Common myeloid progenitor, CD34-positive (primary cell): ENCODE data around the gene ZNF133.

Experiments
- CTCF ChIA-PET: fragments of 350-600 bp; sonication (Branson Sonifier 250); formaldehyde crosslinking; loops from one replicate; lab custom pipeline; 2021; ENCODE audit warnings: antibody characterized with exemption; lab: Charles Lee
- POLR2A ChIA-PET: fragments of 350-600 bp; sonication (Branson Sonifier 250); formaldehyde crosslinking; loops from one replicate; lab custom pipeline; 2021; ENCODE audit warnings: antibody characterized with exemption; lab: Charles Lee
- DNase-seq, 3 donors: peaks; one replicate each; pipeline versions ENCODE4 v3.0.0 to v3.0.0-alpha.2; 2013
- H3K27ac ChIP-seq, 2 experiments: 1 replicate in 1 of 2; 2 replicates in 1 of 2; pipeline ENCODE4 v1.7.0; 2013; ENCODE audit warnings: inconsistent platforms in 2 of 2, low read length in 2 of 2, mild to moderate bottlenecking in 2 of 2, low read depth in 1 of 2, moderate library complexity in 1 of 2; ENCODE audit not compliant: severe bottlenecking in 2 of 2, insufficient read depth in 1 of 2, poor library complexity in 1 of 2
- H3K27me3 ChIP-seq, 5 experiments: replicated peaks in 2 of 5; 1 replicate in 3 of 5; 2 replicates in 2 of 5; pipeline versions ENCODE4 v1.6.1 to v1.7.0; 2013; ENCODE audit warnings: low read length in 4 of 5, mild to moderate bottlenecking in 2 of 5, moderate library complexity in 2 of 5, inconsistent platforms in 1 of 5; ENCODE audit not compliant: insufficient read depth in 5 of 5, control insufficient read depth in 4 of 5
- H3K36me3 ChIP-seq, 4 experiments: 1 replicate in 2 of 4; 2 replicates in 2 of 4; pipeline versions ENCODE4 v1.6.1 to v1.7.0; 2013; ENCODE audit warnings: low read length in 3 of 4, control low read depth in 1 of 4, mild to moderate bottlenecking in 1 of 4; ENCODE audit not compliant: control insufficient read depth in 4 of 4, insufficient read depth in 4 of 4
- H3K4me1 ChIP-seq, 4 experiments: 1 replicate in 3 of 4; 2 replicates in 1 of 4; pipeline versions ENCODE4 v1.6.1 to v1.7.1; 2013; ENCODE audit warnings: low read length in 3 of 4, mild to moderate bottlenecking in 3 of 4, control low read depth in 1 of 4, inconsistent platforms in 1 of 4, moderate library complexity in 1 of 4; ENCODE audit not compliant: control insufficient read depth in 4 of 4, insufficient read depth in 4 of 4; ENCODE audit errors: control extremely low read depth in 1 of 4
- H3K4me3 ChIP-seq, 7 experiments: 1 replicate in 4 of 7; 2 replicates in 3 of 7; pipeline versions ENCODE4 v1.5.1 to v1.7.0; 2013; ENCODE audit warnings: mild to moderate bottlenecking in 7 of 7, low read length in 6 of 7, moderate library complexity in 6 of 7, inconsistent platforms in 2 of 7, low read depth in 2 of 7, control low read depth in 1 of 7; ENCODE audit not compliant: insufficient read depth in 4 of 7, control insufficient read depth in 1 of 7; ENCODE audit errors: extremely low read depth in 1 of 7
- H3K9me3 ChIP-seq, 5 experiments: 1 replicate in 4 of 5; 2 replicates in 1 of 5; pipeline versions ENCODE4 v1.6.1 to v1.7.1; 2013; ENCODE audit warnings: low read length in 4 of 5, mild to moderate bottlenecking in 2 of 5, inconsistent platforms in 1 of 5, low read depth in 1 of 5, moderate library complexity in 1 of 5; ENCODE audit not compliant: control insufficient read depth in 4 of 5, insufficient read depth in 2 of 5; ENCODE audit errors: control extremely low read depth in 1 of 5
- WGBS: methylation state at CpG from one replicate; pipeline ENCODE4 v1.1.5; 2013; ENCODE audit not compliant: insufficient coverage; 5-methylcytosine and 5-hydroxymethylcytosine counted together

The ZNF133 gene

DNA sequence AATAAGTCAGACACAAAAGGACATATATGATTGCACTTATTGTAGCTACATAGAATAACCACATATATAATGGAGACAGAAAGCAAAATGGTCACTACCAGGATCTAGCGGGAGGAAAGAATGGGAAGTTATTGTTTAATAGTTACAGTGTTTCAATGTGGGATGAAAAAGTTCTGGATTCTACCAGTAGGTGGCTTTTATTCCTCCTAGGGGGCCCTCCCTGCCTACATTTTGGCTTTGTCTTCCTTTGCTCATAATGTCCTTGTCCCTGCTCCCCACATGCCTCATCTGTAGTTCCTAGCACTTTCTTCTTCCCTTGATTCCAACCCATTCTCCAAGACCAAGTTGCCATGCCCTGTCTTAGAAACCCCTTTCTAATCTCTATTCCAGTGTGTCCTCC, 16.3 kb downstream of the ZNF133 start:
- no peak for DNase-seq
- peaks cover 0 to 5% (median 2%) of the 10 kb centered on the region in 4 experiments for H3K4me1 ChIP-seq
- peaks cover 0 to 14% (median 0%) of the 10 kb centered on the region in 5 experiments for H3K9me3 ChIP-seq
- no peak overlapping the region for H3K4me3 ChIP-seq
- no peak overlapping the region for H3K27ac ChIP-seq
- POLR2A ChIA-PET = no interaction called here
- WGBS = no CpG with 5 or more reads among the region's 1 CpG
- H3K36me3 ChIP-seq = peaks cover 7 to 27% (median 12%) of the 10 kb centered on the region in 4 experiments
- CTCF ChIA-PET = no interaction called here
- no peaks in the 10 kb centered on the region for H3K27me3 ChIP-seq

DNA sequence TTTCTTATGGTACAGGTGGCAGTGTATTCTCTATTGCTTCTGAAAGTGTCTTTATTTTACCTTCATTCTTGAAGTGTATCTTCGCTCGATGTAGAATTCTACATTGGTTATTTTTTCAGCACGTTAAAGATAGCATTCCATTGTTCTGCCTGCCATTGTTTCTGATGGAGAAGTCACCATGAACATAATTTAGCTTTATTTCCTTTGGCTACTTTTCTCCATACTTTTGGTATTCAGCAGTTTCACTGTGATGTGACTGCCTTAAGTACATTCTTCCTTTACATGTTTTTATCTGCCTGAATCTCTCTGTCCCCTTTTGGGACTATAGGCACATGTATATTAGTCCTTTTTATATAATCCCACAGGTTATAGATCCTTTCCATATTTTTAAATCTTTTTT, 19.0 kb downstream of the ZNF133 start:
- POLR2A ChIA-PET = no interaction called here

DNA sequence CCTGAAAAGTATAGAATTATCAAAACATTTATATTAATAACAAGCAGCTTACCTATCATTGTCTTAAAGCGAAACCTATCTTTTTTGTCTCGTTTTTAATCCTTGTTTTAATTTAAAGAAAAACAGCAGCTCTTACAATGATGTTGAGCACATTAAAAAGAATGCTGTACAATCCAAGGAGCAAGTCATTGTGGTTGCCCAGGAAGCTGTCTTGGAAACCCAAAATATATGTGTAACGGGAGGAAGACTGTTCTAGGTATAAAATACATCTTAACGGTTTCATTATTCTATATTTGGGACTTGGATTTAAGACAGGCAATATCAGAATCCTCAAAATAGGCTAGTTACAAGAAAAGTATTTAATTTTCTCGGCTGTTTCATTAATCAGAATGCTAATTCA, 21.7 kb downstream of the ZNF133 start:
- H3K4me1 ChIP-seq = peaks cover 0 to 22% (median 10%) of the 10 kb centered on the region in 4 experiments
- POLR2A ChIA-PET = no interaction called here
- CTCF ChIA-PET = interaction anchor here (0.6 to 1.1 kb wide), 2 partner anchors 22 to 746 kb away, joined by 3 to 4 read pairs; partner anchors contain the start of gene ZNF133
- peak in 2 of 3 donors; percentile 57 to 79 for DNase-seq
- peaks cover 0 to 2% (median 0%) of the 10 kb centered on the region in 5 experiments for H3K9me3 ChIP-seq
- no peak overlapping the region for H3K4me3 ChIP-seq
- peak overlapping the region in 1 of 2 experiments; percentile 8 for H3K27ac ChIP-seq
- H3K36me3 ChIP-seq = peaks cover 7 to 34% (median 14%) of the 10 kb centered on the region in 4 experiments
- no peaks in the 10 kb centered on the region for H3K27me3 ChIP-seq
- WGBS = no CpG with 5 or more reads among the region's 5 CpGs

More for the DNA sequence above, 19.0 kb downstream of the ZNF133 start:
- CTCF ChIA-PET = no interaction called here
- DNase-seq = no peak
- Histone ChIP-seq H3K4me1 (peaks cover 0 to 8% (median 3%) of the 10 kb centered on the region in 4 experiments), H3K27me3 (no peaks in the 10 kb centered on the region), H3K9me3 (peaks cover 0 to 2% (median 0%) of the 10 kb centered on the region in 5 experiments), H3K36me3 (peaks cover 7 to 27% (median 11%) of the 10 kb centered on the region in 4 experiments), H3K4me3 (no peak overlapping the region), H3K27ac (no peak overlapping the region)
- 97% methylated on average over 3 of the region's 3 CpGs for WGBS

DNA sequence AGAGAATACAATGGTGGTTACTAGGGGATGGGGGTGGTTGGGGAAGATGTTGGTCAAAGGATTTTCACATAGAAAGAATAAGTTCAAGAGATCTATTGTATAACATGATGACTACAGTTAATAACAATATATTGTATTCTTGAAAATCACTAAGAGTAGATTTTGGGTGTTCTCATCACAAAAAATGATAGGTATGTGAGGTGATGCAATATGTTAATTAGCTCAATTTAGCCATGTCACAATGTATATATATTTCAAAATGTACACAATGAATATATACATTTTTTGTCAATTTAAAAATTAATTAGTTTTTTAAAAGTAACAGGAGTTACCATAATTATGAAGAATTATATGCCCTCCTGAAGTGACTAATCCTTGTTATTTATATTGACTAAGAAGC, 22.3 kb downstream of the ZNF133 start:
- POLR2A ChIA-PET = no interaction called here
- H3K36me3 ChIP-seq = peaks cover 4 to 34% (median 17%) of the 10 kb centered on the region in 4 experiments
- CTCF ChIA-PET = interaction anchor here (0.6 to 1.1 kb wide), 3 partner anchors 8 to 747 kb away, joined by 3 to 4 read pairs (median 3); partner anchors contain the start of gene ZNF133

DNA sequence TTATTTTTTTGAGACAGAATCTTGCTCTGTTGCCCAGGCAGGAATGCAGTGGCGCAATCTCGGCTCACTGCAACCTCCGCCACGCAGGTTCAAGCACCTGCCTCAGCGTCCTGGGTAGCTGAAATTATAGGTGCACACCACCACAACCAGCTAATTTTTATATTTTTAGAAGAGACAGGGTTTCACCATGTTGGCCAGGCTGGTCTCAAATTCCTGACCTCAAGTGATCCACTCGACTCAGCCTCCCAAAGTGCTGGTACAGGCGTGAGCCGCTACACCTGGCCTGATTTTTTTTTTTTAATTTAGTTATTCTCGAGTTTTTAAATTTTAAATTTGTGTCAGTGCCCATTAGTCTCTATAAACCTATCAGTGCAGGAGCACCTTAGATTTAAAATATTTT, 24.4 kb downstream of the ZNF133 start:
- WGBS = 100% methylated on average over 1 of the region's 9 CpGs
- ChIA-PET CTCF (no interaction called here), POLR2A (no interaction called here)
- Histone ChIP-seq H3K36me3 (peaks cover 3 to 33% (median 21%) of the 10 kb centered on the region in 4 experiments), H3K9me3 (no peaks in the 10 kb centered on the region), H3K27me3 (no peaks in the 10 kb centered on the region), H3K27ac (no peak overlapping the region), H3K4me3 (no peak overlapping the region), H3K4me1 (peaks cover 0 to 22% (median 10%) of the 10 kb centered on the region in 4 experiments)
- DNase-seq = no peak

More for the DNA sequence above, 22.3 kb downstream of the ZNF133 start:
- Histone ChIP-seq H3K9me3 (peaks cover 0 to 2% (median 0%) of the 10 kb centered on the region in 5 experiments), H3K4me1 (peaks cover 0 to 22% (median 10%) of the 10 kb centered on the region in 4 experiments), H3K4me3 (no peak overlapping the region), H3K27ac (no peak overlapping the region), H3K27me3 (no peaks in the 10 kb centered on the region)
- DNase-seq = peak in 1 of 3 donors; percentile 17

DNA sequence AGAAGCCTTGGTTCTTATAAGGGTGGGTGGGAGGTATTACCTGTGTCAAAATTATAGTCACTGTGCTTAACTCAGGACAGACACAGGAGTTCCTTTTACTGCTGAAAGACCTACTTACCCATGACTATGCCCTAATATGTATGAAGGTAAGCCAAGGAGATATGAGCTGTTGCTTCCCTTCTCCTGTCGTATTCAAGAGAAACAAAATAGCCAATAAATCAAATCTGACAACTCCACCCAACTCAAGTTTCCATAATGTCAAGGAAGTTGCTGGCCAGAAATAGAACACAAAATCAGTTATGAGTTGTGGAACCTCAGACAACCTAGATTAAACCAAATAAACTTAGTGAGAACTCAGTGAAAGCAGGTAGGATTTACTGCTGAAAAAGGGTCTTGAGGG, 25.1 kb downstream of the ZNF133 start:
- peaks cover 5 to 34% (median 23%) of the 10 kb centered on the region in 4 experiments for H3K36me3 ChIP-seq
- peak overlapping the region in 1 of 2 experiments; percentile 30 for H3K27ac ChIP-seq
- H3K27me3 ChIP-seq = no peaks in the 10 kb centered on the region
- peak in 2 of 3 donors; percentile 29 to 58 for DNase-seq
- POLR2A ChIA-PET = no interaction called here
- H3K4me3 ChIP-seq = peak overlapping the region in 2 of 7 experiments; percentile 30 to 37
- WGBS = no CpG with 5 or more reads among the region's 1 CpG
- CTCF ChIA-PET = interaction anchor here (0.6 kb wide), 1 partner anchor 99 kb away, joined by 3 read pairs; no protein-coding TSS in a partner anchor
- H3K4me1 ChIP-seq = peaks cover 0 to 22% (median 10%) of the 10 kb centered on the region in 4 experiments
- no peaks in the 10 kb centered on the region for H3K9me3 ChIP-seq

DNA sequence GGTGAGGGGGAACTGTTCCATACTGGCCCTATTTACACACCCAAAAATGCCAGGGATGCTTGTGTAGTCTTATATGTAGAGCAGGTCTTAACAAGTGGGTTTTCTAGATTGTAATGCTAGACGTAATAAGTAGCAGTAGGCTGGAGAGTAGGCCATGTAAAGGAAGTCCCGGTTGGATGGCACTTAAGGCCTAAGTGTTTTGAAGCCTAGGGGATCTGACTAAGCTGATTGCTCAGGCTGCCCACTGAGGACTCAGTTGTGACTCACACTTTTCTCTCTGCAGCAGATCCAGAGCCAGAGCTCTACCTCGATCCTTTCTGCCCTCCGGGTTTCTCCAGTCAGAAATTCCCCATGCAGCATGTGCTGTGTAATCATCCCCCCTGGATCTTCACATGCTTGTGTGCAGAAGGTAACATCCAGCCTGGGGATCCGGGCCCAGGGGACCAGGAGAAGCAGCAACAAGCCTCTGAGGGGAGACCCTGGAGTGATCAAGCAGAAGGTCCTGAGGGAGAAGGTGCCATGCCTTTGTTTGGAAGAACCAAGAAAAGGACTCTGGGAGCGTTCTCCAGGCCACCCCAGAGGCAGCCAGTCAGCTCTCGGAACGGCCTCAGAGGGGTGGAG, 26.6 kb downstream of the ZNF133 start:
- no peak overlapping the region for H3K4me3 ChIP-seq
- H3K27ac ChIP-seq = no peak overlapping the region
- 96% methylated on average over 8 of the region's 8 CpGs for WGBS
- H3K4me1 ChIP-seq = peaks cover 0 to 15% (median 7%) of the 10 kb centered on the region in 4 experiments
- CTCF ChIA-PET = no interaction called here
- POLR2A ChIA-PET = no interaction called here
- H3K27me3 ChIP-seq = no peaks in the 10 kb centered on the region
- DNase-seq = no peak
- no peaks in the 10 kb centered on the region for H3K9me3 ChIP-seq
- peaks cover 5 to 30% (median 22%) of the 10 kb centered on the region in 4 experiments for H3K36me3 ChIP-seq
